ENCODE results near the gene FGF18. TPM values are rescaled to one million over a fixed set of nuclear protein-coding genes. Genes with fewer than 3 reads are reported as not detected.

The FGF18 gene
- total and polyA plus RNA-seq, 2 experiments from 2014 or later = 0.56 to 0.86 TPM

- H3K4me3 Mint-ChIP-seq = no peak overlapping the region
- Histone ChIP-seq H4K20me1 (replicated peaks; ENCODE audit: insufficient read depth) (no peaks in the 10 kb centered on the region), H3F3A (replicated peaks; ENCODE audit: low read depth) (no peaks in the 10 kb centered on the region), H3K36me3 (ENCODE audit: insufficient read depth) (no peaks in the 10 kb centered on the region), H3K4me3 (no peak overlapping the region), H2AFZ (no peak overlapping the region), H3K4me2 (no peak overlapping the region), H3K9me2 (ENCODE audit: insufficient read depth) (no peaks in the 10 kb centered on the region), H3K27me3 (ENCODE audit: insufficient read depth) (no peaks in the 10 kb centered on the region), H3K79me2 (replicated peaks; ENCODE audit: insufficient read depth) (no peaks in the 10 kb centered on the region), H3K4me1 (ENCODE audit: insufficient read depth) (no peaks in the 10 kb centered on the region), H3K27ac (ENCODE audit: low read depth) (no peak overlapping the region)
- TF ChIP-seq ZNF331 (CRISPR knock-in tag; IDR thresholded peaks at IDR 0.05; ENCODE audit: low read depth) = no peak
- no peak for TF ChIP-seq JUNB (IDR thresholded peaks at IDR 0.05; ENCODE audit: unreplicated experiment)
- no peak for TF ChIP-seq REST (IDR thresholded peaks at IDR 0.05; ENCODE audit: unreplicated experiment)
- no peak for TF ChIP-seq NANOG (IDR thresholded peaks at IDR 0.05; ENCODE audit: borderline replicate concordance)
- TF ChIP-seq CREB1 (CRISPR knock-in tag; IDR thresholded peaks at IDR 0.05; ENCODE audit: low read depth) = no peak
- TF ChIP-seq STAT1 (IDR thresholded peaks at IDR 0.05; ENCODE audit: unreplicated experiment) = no peak
- no peak for TF ChIP-seq POLR2AphosphoS5 (IDR thresholded peaks at IDR 0.05; ENCODE audit: low read depth)
- DNase-seq (ENCODE audit: low spot score) = no peak
- no peaks in the 10 kb centered on the region for H3K9me3 Mint-ChIP-seq
- H3K36me3 Mint-ChIP-seq (ENCODE audit: low read depth) = no peaks in the 10 kb centered on the region
- H3K27ac Mint-ChIP-seq = no peak overlapping the region
- no peak for ATAC-seq
- H3K27me3 Mint-ChIP-seq (ENCODE audit: insufficient read depth, low read depth, poor library complexity) = peaks cover 1% of the 10 kb centered on the region
- peaks cover 12% of the 10 kb centered on the region for H3K4me1 Mint-ChIP-seq
Observed at GRCh38 chr5:171481571-171482433, 62.4 kb downstream of the FGF18 start.

- ATAC-seq (no peak), DNase-seq (ENCODE audit: low spot score) (no peak)
- H3K27me3 ChIP-seq (ENCODE audit: insufficient read depth) = no peaks in the 10 kb centered on the region
- Mint-ChIP-seq H3K4me3 (no peak overlapping the region), H3K9me3 (no peaks in the 10 kb centered on the region), H3K27me3 (ENCODE audit: insufficient read depth, low read depth, poor library complexity) (peaks cover 1% of the 10 kb centered on the region), H3K27ac (no peak overlapping the region), H3K36me3 (ENCODE audit: low read depth) (no peaks in the 10 kb centered on the region), H3K4me1 (peaks cover 12% of the 10 kb centered on the region)
- no peak overlapping the region for H3K27ac ChIP-seq (ENCODE audit: low read depth)
- no peak overlapping the region for H2AFZ ChIP-seq
- H3K4me3 ChIP-seq = no peak overlapping the region
- H3K36me3 ChIP-seq (ENCODE audit: insufficient read depth) = no peaks in the 10 kb centered on the region
- H3K4me2 ChIP-seq = no peak overlapping the region
- no peaks in the 10 kb centered on the region for H3K4me1 ChIP-seq (ENCODE audit: insufficient read depth)
- no peaks in the 10 kb centered on the region for H3F3A ChIP-seq (replicated peaks; ENCODE audit: low read depth)
- H3K9me2 ChIP-seq (ENCODE audit: insufficient read depth) = no peaks in the 10 kb centered on the region
- no peaks in the 10 kb centered on the region for H3K79me2 ChIP-seq (replicated peaks; ENCODE audit: insufficient read depth)
- H4K20me1 ChIP-seq (replicated peaks; ENCODE audit: insufficient read depth) = no peaks in the 10 kb centered on the region
- TF ChIP-seq NANOG (IDR thresholded peaks at IDR 0.05; ENCODE audit: borderline replicate concordance) = no peak
- no peak for TF ChIP-seq ETS1 (IDR thresholded peaks at IDR 0.05)
- no peak for TF ChIP-seq POLR2AphosphoS5 (IDR thresholded peaks at IDR 0.05; ENCODE audit: low read depth)
- TF ChIP-seq STAT1 (IDR thresholded peaks at IDR 0.05; ENCODE audit: unreplicated experiment) = no peak
- TF ChIP-seq REST (IDR thresholded peaks at IDR 0.05; ENCODE audit: unreplicated experiment) = no peak
- TF ChIP-seq CREB1 (CRISPR knock-in tag; IDR thresholded peaks at IDR 0.05; ENCODE audit: low read depth) = no peak
Observed at GRCh38 chr5:171482434-171482730, 62.9 kb downstream of the FGF18 start.
